ENCODE data around the gene NPM3.

GRCh38 chr10:101752241-101752640, 31.0 kb downstream of the NPM3 start:
- no peak for TF ChIP-seq CTCF (IDR thresholded peaks at IDR 0.05; ENCODE audit: low read depth, low read length, missing input control)
- TF ChIP-seq RAD21 (IDR thresholded peaks at IDR 0.05), result no peak
- TF ChIP-seq, protein P1, sequence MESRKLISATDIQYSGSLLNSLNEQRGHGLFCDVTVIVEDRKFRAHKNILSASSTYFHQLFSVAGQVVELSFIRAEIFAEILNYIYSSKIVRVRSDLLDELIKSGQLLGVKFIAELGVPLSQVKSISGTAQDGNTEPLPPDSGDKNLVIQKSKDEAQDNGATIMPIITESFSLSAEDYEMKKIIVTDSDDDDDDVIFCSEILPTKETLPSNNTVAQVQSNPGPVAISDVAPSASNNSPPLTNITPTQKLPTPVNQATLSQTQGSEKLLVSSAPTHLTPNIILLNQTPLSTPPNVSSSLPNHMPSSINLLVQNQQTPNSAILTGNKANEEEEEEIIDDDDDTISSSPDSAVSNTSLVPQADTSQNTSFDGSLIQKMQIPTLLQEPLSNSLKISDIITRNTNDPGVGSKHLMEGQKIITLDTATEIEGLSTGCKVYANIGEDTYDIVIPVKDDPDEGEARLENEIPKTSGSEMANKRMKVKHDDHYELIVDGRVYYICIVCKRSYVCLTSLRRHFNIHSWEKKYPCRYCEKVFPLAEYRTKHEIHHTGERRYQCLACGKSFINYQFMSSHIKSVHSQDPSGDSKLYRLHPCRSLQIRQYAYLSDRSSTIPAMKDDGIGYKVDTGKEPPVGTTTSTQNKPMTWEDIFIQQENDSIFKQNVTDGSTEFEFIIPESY (IDR thresholded peaks at IDR 0.05), result no peak
- no peak for TF ChIP-seq HNF4G (IDR thresholded peaks at IDR 0.05)
- TF ChIP-seq SP1 (IDR thresholded peaks at IDR 0.05), result no peak
- TF ChIP-seq TAF1 (conservative IDR thresholded peaks at IDR 0.05), result no peak
